K562 (cell line): ENCODE data around the gene PHLDB3. TPM values are rescaled to one million over a fixed set of nuclear protein-coding genes. Genes with fewer than 3 reads are reported as not detected.

ENCODE experiments used
- CBX2 ChIP-seq: fragments of 200-600 bp; sonication (generic); IDR thresholded peaks from one replicate; pipeline ENCODE4 v1.6.1; 2012; ENCODE audit warnings: mild to moderate bottlenecking, low read length, inconsistent platforms; ENCODE audit not compliant: insufficient read depth, poor library complexity, severe bottlenecking
- E2F4 ChIP-seq: sonication (generic); formaldehyde crosslinking; IDR thresholded peaks from 2 replicates; pipeline ENCODE4 v1.8.0; 2022; ENCODE audit warnings: mild to moderate bottlenecking, low read depth, missing genetic modification reagents
- HMG20A ChIP-seq: fragments of 450-650 bp; formaldehyde crosslinking; conservative IDR thresholded peaks from 2 replicates; pipeline ENCODE4 v1.4.0; 2020; ENCODE audit warnings: mild to moderate bottlenecking, mixed read lengths
- LEF1 ChIP-seq: fragments of 450-650 bp; IDR thresholded peaks from 2 replicates; pipeline ENCODE4 v1.6.1; 2016; ENCODE audit warnings: mild to moderate bottlenecking
- NCOA6 ChIP-seq: fragments of 450-650 bp; IDR thresholded peaks from 2 replicates; pipeline ENCODE4 v1.6.1; 2017; ENCODE audit warnings: mild to moderate bottlenecking
- NONO ChIP-seq, 2 experiments: fragments of 200-400 bp in 1 of 2; fragments of 450-650 bp in 1 of 2; formaldehyde crosslinking in 1 of 2; IDR thresholded peaks; 2 replicates each; pipeline ENCODE4 v1.6.1; 2017; ENCODE audit warnings: low read depth in 2 of 2, mild to moderate bottlenecking in 2 of 2, moderate library complexity in 2 of 2, low read length in 1 of 2
- NRF1 ChIP-seq, 2 experiments: fragments of 450-650 bp; IDR thresholded peaks in 1 of 2; conservative IDR thresholded peaks in 1 of 2; 2 replicates each; pipeline ENCODE4 v1.6.1; 2014; ENCODE audit warnings: mild to moderate bottlenecking in 2 of 2
- PBX2 ChIP-seq, 2 experiments: IDR thresholded peaks in 1 of 2; conservative IDR thresholded peaks in 1 of 2; 2 replicates each; pipeline ENCODE4 v1.6.1; 2016; ENCODE audit warnings: low read depth in 2 of 2, mild to moderate bottlenecking in 1 of 2, missing compliant biosample characterization in 1 of 2, missing genetic modification characterization in 1 of 2, moderate library complexity in 1 of 2
- PHB ChIP-seq: fragments of 250-450 bp; sonication (Bioruptor Pico); IDR thresholded peaks from 2 replicates; pipeline ENCODE4 v1.5.0; 2021
- RERE ChIP-seq: sonication (generic); formaldehyde crosslinking; IDR thresholded peaks from 2 replicates; pipeline ENCODE4 v1.8.0; 2023; ENCODE audit warnings: missing genetic modification reagents, mild to moderate bottlenecking, borderline replicate concordance
- TBL1XR1 ChIP-seq, 2 experiments: IDR thresholded peaks; 2 replicates each; pipeline ENCODE4 v1.6.1; 2012; ENCODE audit warnings: improper control_type of control experiment in 2 of 2, low read length in 2 of 2, mild to moderate bottlenecking in 1 of 2
- ZNF140 ChIP-seq: fragments of 250-450 bp; sonication (Bioruptor Pico); IDR thresholded peaks from 2 replicates; pipeline ENCODE4 v1.8.0; 2021; ENCODE audit warnings: moderate library complexity, mild to moderate bottlenecking, inconsistent platforms
- ZNF41 ChIP-seq: fragments of 250-450 bp; sonication (Bioruptor Pico); conservative IDR thresholded peaks from 2 replicates; pipeline ENCODE4 v1.4.0; 2020; ENCODE audit warnings: mild to moderate bottlenecking
- polyA plus RNA-seq, 8 experiments: library from polyadenylated mRNA; depleted of rRNA in 4 of 8; stranded (reverse) in 5 of 8; unstranded in 3 of 8; fragments of >200 nt; fragmentation: Nextera tagmentation in 2 of 8; fragmentation: Illumina TruSeq in 1 of 8; extraction: Ambion mirVana in 2 of 8; extraction: Trizol in 1 of 8; gene quantifications; 2 replicates each; pipeline versions ENCODE4 v1.2.1 to v1.2.3, GENCODE V29; 2011 to 2014; ENCODE audit warnings: inconsistent platforms in 1 of 8, missing spikeins in 1 of 8
- total RNA-seq, 7 experiments: library from RNA; depleted of rRNA in 6 of 7; stranded (reverse); fragments of >200 nt in 6 of 7; fragmentation: Illumina TruSeq in 2 of 7; extraction: Trizol in 2 of 7; gene quantifications; 2 replicates each; pipeline versions ENCODE4 v1.2.1 to v1.2.3, GENCODE V29; 2011 to 2021; ENCODE audit warnings: low replicate concordance in 1 of 7
- TF ChIP-seq, protein P1 (sequence below): IDR thresholded peaks from 2 replicates; pipeline ENCODE4 v1.6.1; 2012; ENCODE audit warnings: low read depth, low read length, improper control_type of control experiment, borderline replicate concordance

PHLDB3 gene
- total and polyA plus RNA-seq, 9 of the 15 experiments (the other 6 are each of a cell fraction or from before 2014, with no cell fraction given) = 0.04 to 23.5 (median 3.9) TPM

DNA sequence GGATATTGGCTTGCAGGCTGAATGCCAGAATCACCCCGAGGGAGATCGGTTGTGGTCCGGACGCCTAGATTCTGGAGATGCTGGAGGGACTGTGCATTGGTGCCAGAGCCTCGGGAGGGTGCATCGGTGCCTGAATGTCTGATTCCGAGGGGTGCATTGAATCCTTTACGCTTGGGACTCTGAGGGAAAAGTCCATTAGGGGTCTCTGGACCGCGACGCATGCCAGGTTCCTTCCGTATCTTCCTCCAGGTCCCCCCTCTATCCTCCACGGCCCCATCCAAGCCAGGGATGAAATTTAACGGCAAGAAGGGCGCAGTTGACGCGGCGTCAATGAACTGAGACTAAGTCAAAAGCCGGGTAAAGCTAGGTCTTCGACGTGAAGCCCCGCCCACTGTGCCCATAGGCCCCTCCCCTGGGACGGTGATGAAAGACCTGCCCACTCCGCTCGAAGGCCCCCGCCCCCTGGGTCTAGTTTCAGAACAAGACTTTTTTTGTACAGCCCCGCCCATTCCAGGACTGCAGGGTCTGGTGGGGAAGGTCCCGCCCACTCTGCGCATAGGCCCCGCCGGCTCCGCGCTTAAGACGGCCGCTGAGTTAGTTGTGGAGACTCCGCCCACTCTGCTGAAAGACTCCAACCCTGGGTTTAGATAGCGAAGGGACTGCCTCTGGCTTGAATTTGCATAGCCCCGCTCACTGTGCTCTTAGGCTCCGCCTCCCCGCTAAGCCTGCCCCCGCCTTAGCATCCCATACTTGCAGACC lies 29.2 kb upstream of the PHLDB3 start (continued):
- TF ChIP-seq, protein P1, sequence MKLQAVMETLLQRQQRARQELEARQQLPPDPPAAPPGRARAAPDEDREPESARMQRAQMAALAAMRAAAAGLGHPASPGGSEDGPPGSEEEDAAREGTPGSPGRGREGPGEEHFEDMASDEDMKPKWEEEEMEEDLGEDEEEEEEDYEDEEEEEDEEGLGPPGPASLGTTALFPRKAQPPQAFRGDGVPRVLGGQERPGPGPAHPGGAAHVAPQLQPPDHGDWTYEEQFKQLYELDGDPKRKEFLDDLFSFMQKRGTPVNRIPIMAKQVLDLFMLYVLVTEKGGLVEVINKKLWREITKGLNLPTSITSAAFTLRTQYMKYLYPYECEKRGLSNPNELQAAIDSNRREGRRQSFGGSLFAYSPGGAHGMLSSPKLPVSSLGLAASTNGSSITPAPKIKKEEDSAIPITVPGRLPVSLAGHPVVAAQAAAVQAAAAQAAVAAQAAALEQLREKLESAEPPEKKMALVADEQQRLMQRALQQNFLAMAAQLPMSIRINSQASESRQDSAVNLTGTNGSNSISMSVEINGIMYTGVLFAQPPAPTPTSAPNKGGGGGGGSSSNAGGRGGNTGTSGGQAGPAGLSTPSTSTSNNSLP = no peak
- TF ChIP-seq NCOA6 (peak; percentile 89), PHB (CRISPR knock-in tag) (no peak), LEF1 (no peak), HMG20A (CRISPR knock-in tag) (no peak), RERE (CRISPR knock-in tag) (no peak), NRF1 (conservative IDR thresholded peaks at IDR 0.05 in 1 of 2, IDR thresholded peaks at IDR 0.05 in 1 of 2) (peak; percentile 91 to 93), ZNF41 (CRISPR knock-in tag) (no peak), E2F4 (CRISPR knock-in tag) (no peak), PBX2 (CRISPR knock-in tag; IDR thresholded peaks at IDR 0.05; ENCODE audit: low read depth) (no peak), PBX2 (tag; conservative IDR thresholded peaks at IDR 0.05; ENCODE audit: low read depth) (peak; percentile 61), CBX2 (no peak), NONO (IDR thresholded peaks at IDR 0.05; ENCODE audit: low read depth in 2 of 2, low read length in 1 of 2) (no peak), ZNF140 (CRISPR knock-in tag) (no peak), TBL1XR1 (IDR thresholded peaks at IDR 0.05; ENCODE audit: low read length in 2 of 2) (no peak)
